Adrenal gland (tissue), 5 donors: ENCODE measurements around the gene ANO10.

Source experiments
- CTCF ChIP-seq, 6 experiments: fragments of 450-650 bp in 4 of 6; fragments of 200-600 bp in 2 of 6; sonication (generic) in 1 of 6; IDR thresholded peaks; 1 replicate in 5 of 6; 2 replicates in 1 of 6; pipeline versions ENCODE4 v1.5.1 to v1.8.0; 2016 to 2021; ENCODE audit warnings: antibody characterized with exemption in 6 of 6, mild to moderate bottlenecking in 2 of 6, moderate library complexity in 1 of 6
- POLR2A ChIP-seq, 2 donors: fragments of 450-650 bp; IDR thresholded peaks; one replicate each; pipeline ENCODE4 v1.6.1; 2017; ENCODE audit warnings: antibody characterized with exemption in 2 of 2, mild to moderate bottlenecking in 2 of 2, moderate library complexity in 1 of 2
- donor health status: DM: no; HTN: no; CAD: no.

GRCh38 chr3:43362961-43363360 lies 258.9 kb downstream of the ANO10 start:
- TF ChIP-seq CTCF (IDR thresholded peaks at IDR 0.05), result no peak
- no peak for TF ChIP-seq POLR2A (IDR thresholded peaks at IDR 0.05)
